ENCODE results near the gene USO1. TPM values are rescaled to one million over a fixed set of nuclear protein-coding genes. Genes with fewer than 3 reads are reported as not detected.

USO1 gene
- total and polyA plus RNA-seq, 9 of the 15 experiments (the other 6 are each of a cell fraction or from before 2014, with no cell fraction given), result 19.3 to 97.8 (median 48.5) TPM

GRCh38 chr4:75736862-75737261 lies 12.5 kb downstream of the USO1 start:
- peaks cover 50% of the 10 kb centered on the region for H3K79me2 ChIP-seq (ENCODE audit: control insufficient read depth, insufficient read depth, low read length)
- in situ Hi-C loops (cut with MboI) (no loop called here), intact Hi-C loops (cut with micrococcal nuclease) (no loop called here)
- TF ChIP-seq ADNP (tag; IDR thresholded peaks at IDR 0.05), result no peak
- TF ChIP-seq STAT5B (CRISPR knock-in tag; IDR thresholded peaks at IDR 0.05), result no peak
- no peak for TF ChIP-seq ATF3 (IDR thresholded peaks at IDR 0.05)
- TF ChIP-seq ATF3 (CRISPR knock-in tag; conservative IDR thresholded peaks at IDR 0.05), result no peak
- no peaks in the 10 kb centered on the region; a peak in 1 of 5 replicates for H3K4me1 ChIP-seq (replicated peaks in 1 of 2; ENCODE audit: control insufficient read depth in 2 of 2, insufficient read depth in 2 of 2, low read length in 2 of 2)
- no peak for DNase-seq (ENCODE audit: extremely low read depth in 1 of 4, low spot score in 3 of 4)
- H3K4me2 ChIP-seq (ENCODE audit: insufficient read depth, low read length), result no peak overlapping the region
- ChIA-PET POLR2A (interaction anchor here (2.8 kb wide), 1 partner anchor 9 kb away, joined by 13 read pairs; no protein-coding TSS in a partner anchor), CTCF (ENCODE audit: low intra/inter-chr PET ratio) (no interaction called here)
- H3K9me3 ChIP-seq (replicated peaks; ENCODE audit: control insufficient read depth, insufficient read depth, low read depth, low read length), result no peaks in the 10 kb centered on the region
- no peaks in the 10 kb centered on the region for H3K9me1 ChIP-seq (ENCODE audit: control insufficient read depth, insufficient read depth, low read length)
- no peak overlapping the region for H3K9ac ChIP-seq (ENCODE audit: insufficient read depth in 1 of 2, low read depth in 2 of 2, low read length in 2 of 2)
- no peaks in the 10 kb centered on the region for H3K27me3 ChIP-seq (ENCODE audit: control insufficient read depth in 2 of 2, insufficient read depth in 2 of 2, low read length in 2 of 2)
- BruUV-seq (replicated peaks), result no TSS peak
- no peak for ATAC-seq
- WGBS (ENCODE audit: insufficient coverage, low coverage, missing lambda C conversion rate), result 64% methylated on average over 2 of the region's 2 CpGs
- no peak overlapping the region for H2AFZ ChIP-seq (ENCODE audit: low read depth, low read length)
- H3K27ac ChIP-seq (ENCODE audit: extremely low read depth, low read depth, low read length), result peak overlapping the region; percentile 15; the same call in 1 of the 3 replicates
- no peaks in the 10 kb centered on the region for H4K20me1 ChIP-seq (replicated peaks; ENCODE audit: control insufficient read depth, insufficient read depth, low read length)
- no peak overlapping the region for H3K4me3 ChIP-seq
- peaks cover 18% of the 10 kb centered on the region for H3K36me3 ChIP-seq (ENCODE audit: control insufficient read depth, insufficient read depth, low read length)
- FAIRE-seq, result no peak

GRCh38 chr4:75737398-75737797 lies 13.0 kb downstream of the USO1 start:
- Histone ChIP-seq H3K4me1 (replicated peaks in 1 of 2; ENCODE audit: control insufficient read depth in 2 of 2, insufficient read depth in 2 of 2, low read length in 2 of 2) (no peaks in the 10 kb centered on the region; a peak in 1 of 5 replicates), H3K9me3 (replicated peaks; ENCODE audit: control insufficient read depth, insufficient read depth, low read depth, low read length) (no peaks in the 10 kb centered on the region), H3K9me1 (ENCODE audit: control insufficient read depth, insufficient read depth, low read length) (no peaks in the 10 kb centered on the region), H3K9ac (ENCODE audit: insufficient read depth in 1 of 2, low read depth in 2 of 2, low read length in 2 of 2) (no peak overlapping the region), H4K20me1 (replicated peaks; ENCODE audit: control insufficient read depth, insufficient read depth, low read length) (no peaks in the 10 kb centered on the region), H3K4me2 (ENCODE audit: insufficient read depth, low read length) (no peak overlapping the region), H3K36me3 (ENCODE audit: control insufficient read depth, insufficient read depth, low read length) (peaks cover 18% of the 10 kb centered on the region; the same call in 2 of the 3 replicates), H3K4me3 (no peak overlapping the region), H3K79me2 (ENCODE audit: control insufficient read depth, insufficient read depth, low read length) (peaks cover 49% of the 10 kb centered on the region), H3K27ac (ENCODE audit: extremely low read depth, low read depth, low read length) (no peak overlapping the region), H2AFZ (ENCODE audit: low read depth, low read length) (no peak overlapping the region), H3K27me3 (ENCODE audit: control insufficient read depth in 2 of 2, insufficient read depth in 2 of 2, low read length in 2 of 2) (no peaks in the 10 kb centered on the region)
- no peak for DNase-seq (ENCODE audit: extremely low read depth in 1 of 4, low spot score in 3 of 4)
- ChIA-PET CTCF (ENCODE audit: low intra/inter-chr PET ratio) (no interaction called here), POLR2A (interaction anchor here (2.8 kb wide), 1 partner anchor 9 kb away, joined by 13 read pairs; no protein-coding TSS in a partner anchor)
- WGBS (ENCODE audit: insufficient coverage, low coverage, missing lambda C conversion rate), result 81% methylated on average over 2 of the region's 2 CpGs
- TF ChIP-seq POU5F1 (IDR thresholded peaks at IDR 0.05; ENCODE audit: borderline replicate concordance, low read depth, low read length, partially characterized antibody) (no peak), TBP (optimal IDR thresholded peaks at IDR 0.05; ENCODE audit: low read depth, low read length) (no peak), SMARCC2 (IDR thresholded peaks at IDR 0.05; ENCODE audit: low read depth) (no peak), SREBF1 (IDR thresholded peaks at IDR 0.05; ENCODE audit: borderline replicate concordance, low read depth, low read length) (no peak), EP300 (IDR thresholded peaks at IDR 0.05; ENCODE audit: low read length) (no peak)
- no peak for ATAC-seq
- in situ Hi-C loops (cut with MboI), result no loop called here
- FAIRE-seq, result no peak
- BruUV-seq (replicated peaks), result no TSS peak
- intact Hi-C loops (cut with micrococcal nuclease), result no loop called here
